ENCODE data around the gene ZNF219.

Gene ZNF219

DNA sequence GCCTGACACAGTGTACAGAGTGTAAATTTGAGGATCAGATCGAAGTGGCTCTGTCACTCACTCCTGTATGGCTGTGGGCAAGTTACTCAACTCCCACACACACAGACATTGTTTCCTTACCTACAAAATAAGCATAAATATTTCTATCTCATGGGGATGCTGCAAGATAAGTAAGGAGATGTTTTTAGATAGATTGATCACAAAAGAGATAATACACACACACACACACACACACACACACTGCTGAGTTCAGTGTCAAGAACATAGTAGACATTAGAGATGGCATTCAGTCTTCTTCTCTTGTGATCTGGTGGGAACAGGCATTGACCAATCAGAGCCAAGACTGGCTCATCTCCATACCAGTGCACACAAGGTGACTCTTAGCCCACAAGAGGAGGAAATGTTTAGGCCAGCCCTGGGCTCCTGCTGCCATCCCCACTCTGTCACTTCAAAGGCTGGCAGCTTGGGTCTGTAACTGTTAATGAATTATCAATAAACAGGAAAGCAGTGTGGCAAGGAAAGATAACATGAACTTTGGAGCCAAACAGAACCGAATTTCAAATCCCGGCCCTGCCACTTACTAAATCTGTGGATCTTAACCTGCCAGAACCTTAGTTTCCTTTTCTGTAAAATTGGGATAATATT, 44.2 kb downstream of the ZNF219 start:
- DNase-seq (ENCODE audit: low read depth) = no peak
- H3K4me3 ChIP-seq (ENCODE audit: low read length) = no peak overlapping the region
- TF ChIP-seq, protein P1, sequence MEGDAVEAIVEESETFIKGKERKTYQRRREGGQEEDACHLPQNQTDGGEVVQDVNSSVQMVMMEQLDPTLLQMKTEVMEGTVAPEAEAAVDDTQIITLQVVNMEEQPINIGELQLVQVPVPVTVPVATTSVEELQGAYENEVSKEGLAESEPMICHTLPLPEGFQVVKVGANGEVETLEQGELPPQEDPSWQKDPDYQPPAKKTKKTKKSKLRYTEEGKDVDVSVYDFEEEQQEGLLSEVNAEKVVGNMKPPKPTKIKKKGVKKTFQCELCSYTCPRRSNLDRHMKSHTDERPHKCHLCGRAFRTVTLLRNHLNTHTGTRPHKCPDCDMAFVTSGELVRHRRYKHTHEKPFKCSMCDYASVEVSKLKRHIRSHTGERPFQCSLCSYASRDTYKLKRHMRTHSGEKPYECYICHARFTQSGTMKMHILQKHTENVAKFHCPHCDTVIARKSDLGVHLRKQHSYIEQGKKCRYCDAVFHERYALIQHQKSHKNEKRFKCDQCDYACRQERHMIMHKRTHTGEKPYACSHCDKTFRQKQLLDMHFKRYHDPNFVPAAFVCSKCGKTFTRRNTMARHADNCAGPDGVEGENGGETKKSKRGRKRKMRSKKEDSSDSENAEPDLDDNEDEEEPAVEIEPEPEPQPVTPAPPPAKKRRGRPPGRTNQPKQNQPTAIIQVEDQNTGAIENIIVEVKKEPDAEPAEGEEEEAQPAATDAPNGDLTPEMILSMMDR (conservative IDR thresholded peaks at IDR 0.05; ENCODE audit: low read depth, low read length) = no peak

GRCh38 chr14:21053184-21054122, 45.0 kb downstream of the ZNF219 start:
- H3K4me3 ChIP-seq (ENCODE audit: low read length) = no peak overlapping the region
- DNase-seq (ENCODE audit: low read depth) = no peak
- TF ChIP-seq, protein P1 (conservative IDR thresholded peaks at IDR 0.05; ENCODE audit: low read depth, low read length) = no peak

DNA sequence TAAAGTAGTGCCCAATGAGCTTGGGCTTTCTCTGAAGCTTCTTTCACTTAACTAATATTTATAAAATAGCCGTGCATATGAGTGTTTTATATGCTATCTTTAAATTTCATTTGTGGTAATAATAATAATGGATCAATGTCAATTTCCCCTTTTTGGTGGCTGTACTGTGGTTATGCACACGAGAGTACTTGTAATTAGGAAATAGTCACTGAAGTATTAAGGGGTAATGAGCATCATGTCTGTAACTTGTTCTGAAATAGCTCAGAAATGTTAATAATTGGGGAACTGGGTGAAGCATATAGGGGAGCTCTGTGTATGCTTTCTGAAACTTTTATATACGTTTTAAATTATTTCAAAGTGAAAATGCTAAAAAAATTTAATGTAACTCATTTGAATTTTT, 47.9 kb downstream of the ZNF219 start:
- DNase-seq (ENCODE audit: low read depth) = no peak
- H3K4me3 ChIP-seq (ENCODE audit: low read length) = no peak overlapping the region
- TF ChIP-seq, protein P1 (conservative IDR thresholded peaks at IDR 0.05; ENCODE audit: low read depth, low read length) = no peak

DNA sequence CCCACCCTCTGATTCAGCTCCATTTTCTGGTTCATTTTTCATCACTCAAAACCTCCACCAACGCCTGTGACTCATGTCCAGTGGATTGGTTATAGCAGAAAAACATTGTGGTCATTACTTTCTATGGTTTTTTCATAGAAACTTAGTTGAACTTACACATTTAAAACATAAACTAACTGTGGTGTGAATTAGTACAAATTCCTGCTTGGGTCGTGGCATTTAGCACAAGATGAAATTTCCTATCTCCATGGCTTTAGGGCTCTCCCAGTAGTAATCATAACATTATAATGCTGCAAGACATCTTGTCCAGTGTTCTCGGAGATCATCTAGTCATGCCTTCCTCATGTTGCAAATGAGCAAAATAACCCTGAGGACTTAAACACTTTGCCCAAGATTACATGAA, 49.2 kb downstream of the ZNF219 start:
- no peak for DNase-seq (ENCODE audit: low read depth)
- no peak overlapping the region for H3K4me3 ChIP-seq (ENCODE audit: low read length)
- TF ChIP-seq, protein P1 (conservative IDR thresholded peaks at IDR 0.05; ENCODE audit: low read depth, low read length) = no peak

GRCh38 chr14:21048638-21049037, 49.8 kb downstream of the ZNF219 start:
- no peak for DNase-seq (ENCODE audit: low read depth)
- H3K4me3 ChIP-seq (ENCODE audit: low read length) = no peak overlapping the region

GRCh38 chr14:21047378-21047781, 51.1 kb downstream of the ZNF219 start:
- H3K4me3 ChIP-seq (ENCODE audit: low read length) = no peak overlapping the region
- TF ChIP-seq, protein P1 (conservative IDR thresholded peaks at IDR 0.05; ENCODE audit: low read depth, low read length) = no peak
- DNase-seq (ENCODE audit: low read depth) = no peak

More at GRCh38 chr14:21048638-21049037, 49.8 kb downstream of the ZNF219 start:
- TF ChIP-seq, protein P1 (conservative IDR thresholded peaks at IDR 0.05; ENCODE audit: low read depth, low read length) = no peak

All from retinal pigment epithelial cell (primary cell).